Activated T-cell treated with anti-CD3 and anti-CD28 coated beads, Interleukin-2, amount 50 U/mL, for 4 hours (primary cell): ENCODE data around the gene GCN1. TPM values are rescaled to one million over a fixed set of nuclear protein-coding genes. Genes with fewer than 3 reads are reported as not detected.
A peak's percentile ranks its signal among the peaks of the same experiment; 100 is the strongest.

ENCODE experiments used
- ATAC-seq, 2 donors: fragments of 200-7000 bp; cut with Tn5 transposase; one replicate each; pipeline ENCODE4 v1.10.0; 2021
- DNase-seq: peaks from one replicate; pipeline ENCODE4 v3.0.0-alpha.2; 2020
- H3K27me3 Mint-ChIP-seq: one replicate; pipeline ENCODE4 v1.8.0; 2021; ENCODE audit warnings: low read depth, mixed read lengths
- H3K36me3 Mint-ChIP-seq: one replicate; pipeline ENCODE4 v1.8.0; 2022; ENCODE audit warnings: mixed read lengths; ENCODE audit not compliant: insufficient read depth
- H3K4me1 Mint-ChIP-seq: one replicate; pipeline ENCODE4 v1.8.0; 2021; ENCODE audit warnings: low read depth, mixed read lengths
- H3K4me3 Mint-ChIP-seq: one replicate; pipeline ENCODE4 v1.8.0; 2021; ENCODE audit warnings: mild to moderate bottlenecking, moderate library complexity, mixed read lengths
- H3K9me3 Mint-ChIP-seq: one replicate; pipeline ENCODE4 v1.8.0; 2021; ENCODE audit warnings: mixed read lengths
- total RNA-seq, 3 donors: library from RNA; stranded (reverse); gene quantifications; one replicate each; pipeline ENCODE4 v1.2.1, GENCODE V29; 2021

The GCN1 gene
- total RNA-seq, 3 donors from 2014 or later: 192 to 204 (median 200) TPM

DNA sequence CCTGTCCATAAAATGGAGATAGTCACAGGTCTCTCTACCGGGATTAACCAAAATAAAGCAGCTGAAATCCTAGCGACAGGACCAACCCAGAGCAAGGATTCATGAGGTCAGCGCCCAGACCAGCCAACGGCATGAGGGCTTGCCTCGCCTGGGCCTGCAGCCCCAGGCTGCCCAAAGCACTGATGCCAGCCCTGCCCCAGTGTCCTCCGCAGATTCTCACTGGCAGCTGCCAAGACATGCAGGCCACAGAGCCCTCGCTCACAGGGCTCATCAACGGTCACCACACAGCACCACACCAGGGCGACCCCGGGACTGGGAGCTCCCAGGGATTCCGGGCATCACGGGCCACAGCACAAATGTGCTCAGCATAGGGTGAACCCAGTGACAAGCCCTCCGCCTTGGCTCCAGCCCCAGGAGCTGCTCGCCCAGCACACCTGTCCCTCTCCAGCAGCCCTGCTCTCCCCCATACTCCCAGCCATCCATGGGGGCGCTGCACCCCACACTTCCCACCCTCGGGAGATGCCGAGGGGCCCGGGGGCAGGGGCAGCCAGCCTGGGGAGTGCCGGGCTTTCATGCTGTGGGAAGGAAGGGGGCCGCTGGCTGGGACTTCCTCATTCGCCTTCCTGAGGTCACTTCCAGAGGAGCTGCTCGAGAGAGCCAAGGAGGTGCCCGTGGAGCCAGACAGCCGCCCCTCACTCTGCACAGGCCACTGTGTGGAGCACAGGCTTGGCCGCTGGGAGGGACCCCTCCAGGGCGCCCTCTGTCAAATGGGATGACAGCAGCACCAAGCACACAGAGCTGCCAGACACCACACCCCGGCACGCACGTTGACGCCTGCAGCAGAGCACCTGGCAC is 92.1 kb downstream of the GCN1 start:
- peaks cover 14% of the 10 kb centered on the region for H3K36me3 Mint-ChIP-seq
- DNase-seq: no peak
- no peaks in the 10 kb centered on the region for H3K9me3 Mint-ChIP-seq
- no peak for ATAC-seq
- H3K4me1 Mint-ChIP-seq: peaks cover 25% of the 10 kb centered on the region
- no peak overlapping the region for H3K4me3 Mint-ChIP-seq
- H3K27me3 Mint-ChIP-seq: no peaks in the 10 kb centered on the region

DNA sequence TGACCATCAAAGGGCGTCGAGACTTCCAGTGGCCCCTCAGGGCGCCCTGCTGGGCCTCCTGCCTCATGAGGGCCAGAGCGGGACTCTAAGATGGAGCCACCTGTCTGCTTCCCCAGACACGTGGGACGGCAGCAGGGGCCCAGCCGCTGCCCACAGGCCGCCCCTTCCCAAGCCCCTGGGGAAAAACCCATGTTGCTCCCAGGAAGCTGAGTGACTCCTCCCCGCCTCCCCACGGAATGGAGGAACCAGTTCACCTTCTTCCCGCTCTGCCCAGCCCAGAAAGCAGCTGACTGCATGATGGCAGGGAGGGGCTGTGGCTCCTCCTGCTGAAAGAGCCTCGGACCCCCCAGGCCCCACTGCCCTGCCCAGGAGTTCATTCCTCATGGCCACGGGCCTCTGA is 92.9 kb downstream of the GCN1 start:
- peaks cover 14% of the 10 kb centered on the region for H3K36me3 Mint-ChIP-seq
- H3K4me3 Mint-ChIP-seq: peak overlapping the region; percentile 33
- H3K9me3 Mint-ChIP-seq: no peaks in the 10 kb centered on the region
- peaks cover 25% of the 10 kb centered on the region for H3K4me1 Mint-ChIP-seq
- DNase-seq: no peak
- ATAC-seq: no peak
- no peaks in the 10 kb centered on the region for H3K27me3 Mint-ChIP-seq

DNA sequence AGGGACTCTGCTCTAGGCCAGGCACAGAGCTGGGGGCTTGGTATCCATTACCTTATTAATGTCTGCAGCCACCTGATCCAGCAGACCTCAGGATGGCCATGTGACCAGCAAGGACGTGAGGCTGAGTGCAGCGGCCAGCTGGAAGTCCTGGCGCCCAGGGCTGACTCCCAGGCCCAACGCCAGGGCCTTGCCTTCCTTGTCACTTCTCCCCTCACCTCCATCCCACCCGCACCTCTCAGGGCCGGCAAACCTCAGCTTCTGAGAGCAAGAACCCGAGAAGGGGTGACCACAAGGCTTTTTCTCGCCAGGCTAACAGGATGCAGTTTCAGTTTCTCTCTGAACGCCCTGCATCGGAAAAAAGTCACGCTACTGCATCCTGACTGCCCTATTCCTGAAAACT is 93.3 kb downstream of the GCN1 start:
- H3K27me3 Mint-ChIP-seq: no peaks in the 10 kb centered on the region
- peaks cover 24% of the 10 kb centered on the region for H3K4me1 Mint-ChIP-seq
- ATAC-seq (peak in 1 of 2 donors; percentile 9), DNase-seq (no peak)
- no peaks in the 10 kb centered on the region for H3K9me3 Mint-ChIP-seq
- H3K36me3 Mint-ChIP-seq: peaks cover 14% of the 10 kb centered on the region
- peak overlapping the region; percentile 33 for H3K4me3 Mint-ChIP-seq

DNA sequence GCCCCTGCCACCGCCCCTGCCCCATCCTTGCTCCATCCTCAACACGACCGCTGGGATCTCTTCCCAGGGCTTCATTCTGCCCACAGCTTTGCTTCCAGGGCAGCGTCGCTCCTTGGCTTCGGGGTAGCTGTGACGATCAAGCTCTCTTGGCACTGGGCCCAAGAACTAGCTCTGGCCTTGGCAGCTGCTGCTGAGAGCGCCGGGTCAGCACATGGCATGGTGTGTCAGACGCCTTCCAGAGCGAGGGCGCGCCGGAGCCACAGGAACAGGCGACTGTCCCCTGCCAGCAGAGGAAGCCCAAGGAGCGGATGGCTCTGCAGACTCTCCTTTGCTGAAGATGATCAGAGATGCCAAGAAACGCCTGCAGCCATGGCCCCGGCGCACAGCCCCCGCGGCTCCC is 93.9 kb downstream of the GCN1 start:
- Mint-ChIP-seq H3K36me3 (peaks cover 14% of the 10 kb centered on the region), H3K27me3 (no peaks in the 10 kb centered on the region), H3K4me1 (peaks cover 22% of the 10 kb centered on the region), H3K4me3 (no peak overlapping the region), H3K9me3 (no peaks in the 10 kb centered on the region)
- DNase-seq: no peak
- ATAC-seq: no peak

DNA sequence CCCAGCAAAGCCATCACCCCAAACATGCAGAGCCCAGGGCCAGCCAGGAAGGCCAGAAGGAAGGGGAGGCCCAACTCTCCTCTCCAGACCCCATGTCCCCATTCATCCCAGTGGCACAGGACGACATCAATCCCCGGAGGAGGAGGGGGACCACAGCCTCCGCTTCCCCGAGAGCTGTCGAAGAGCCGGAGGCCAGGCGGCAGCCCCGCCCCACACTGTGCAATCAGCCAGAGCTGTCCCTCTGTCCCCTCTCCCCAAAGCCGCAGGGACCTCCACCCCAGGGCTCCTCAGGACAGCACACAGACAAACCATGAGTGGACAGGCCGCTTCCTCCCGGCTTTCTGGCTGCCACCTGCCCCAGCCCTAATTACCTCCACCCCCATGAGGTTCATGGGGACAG is 94.8 kb downstream of the GCN1 start:
- Mint-ChIP-seq H3K4me1 (peaks cover 22% of the 10 kb centered on the region), H3K4me3 (no peak overlapping the region), H3K27me3 (no peaks in the 10 kb centered on the region), H3K9me3 (no peaks in the 10 kb centered on the region), H3K36me3 (peaks cover 9% of the 10 kb centered on the region)
- DNase-seq (no peak), ATAC-seq (no peak)

DNA sequence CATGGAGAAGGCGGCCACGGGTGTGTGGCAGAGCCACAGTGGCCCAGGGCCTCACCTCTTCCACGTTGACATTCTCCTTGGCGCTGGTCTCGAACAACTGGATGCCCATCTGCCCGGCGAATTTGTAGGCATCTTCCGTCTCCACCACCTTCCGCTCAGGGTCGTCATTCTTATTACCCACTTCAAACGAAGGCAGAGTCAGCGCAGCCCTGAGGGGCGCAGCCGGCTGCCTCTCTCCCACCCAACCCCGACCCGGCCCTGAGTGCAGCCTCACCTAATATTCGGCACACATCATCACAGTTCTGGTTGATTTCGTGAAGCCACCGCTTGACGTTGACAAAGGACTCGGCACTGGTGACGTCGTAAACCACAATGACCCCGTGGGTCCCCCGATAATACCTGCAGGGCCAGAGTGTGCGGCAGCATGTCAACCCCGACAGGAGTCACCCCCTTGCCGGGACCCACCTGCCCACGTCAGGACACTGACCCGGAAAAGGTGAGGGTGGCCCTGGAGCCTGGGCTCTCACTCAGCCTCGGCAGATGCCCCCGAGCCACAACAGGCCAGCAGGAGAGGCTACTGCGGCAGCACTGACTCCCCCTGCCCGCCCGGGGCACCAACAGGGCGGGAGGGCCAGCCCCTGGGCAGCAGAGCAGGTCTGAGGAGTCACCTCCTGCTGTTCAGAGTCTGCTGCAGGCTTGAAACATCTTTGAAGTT is 95.6 kb downstream of the GCN1 start:
- H3K4me1 Mint-ChIP-seq: peaks cover 22% of the 10 kb centered on the region
- H3K9me3 Mint-ChIP-seq: no peaks in the 10 kb centered on the region
- H3K27me3 Mint-ChIP-seq: no peaks in the 10 kb centered on the region
- ATAC-seq (no peak), DNase-seq (no peak)
- H3K36me3 Mint-ChIP-seq: peaks cover 7% of the 10 kb centered on the region
- H3K4me3 Mint-ChIP-seq: no peak overlapping the region

DNA sequence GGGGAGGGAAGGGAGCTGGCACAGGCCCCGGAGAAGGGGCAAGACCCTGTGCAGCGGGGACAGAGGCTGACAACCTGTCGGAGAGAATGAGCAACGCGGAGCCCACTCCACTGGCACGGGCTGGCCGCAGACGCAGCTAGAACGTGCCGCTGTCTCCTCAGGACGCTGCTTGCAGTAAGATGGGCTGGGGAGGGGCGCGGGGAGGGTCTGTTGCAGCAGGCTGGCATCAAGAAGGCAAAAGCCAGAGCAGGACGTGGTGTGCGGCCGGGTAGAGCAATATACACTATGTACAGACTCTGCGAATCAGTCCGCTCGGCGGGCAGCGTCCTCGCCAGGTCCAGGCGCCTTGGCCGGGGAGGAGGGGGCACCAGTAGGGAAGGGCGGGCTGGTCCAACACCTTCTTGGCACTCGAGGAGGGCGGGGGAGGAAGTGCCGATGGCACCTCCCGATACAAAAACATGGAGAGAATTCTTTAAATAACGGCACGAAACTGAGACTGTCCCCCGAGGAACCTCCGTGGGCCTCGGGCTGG is 97.8 kb downstream of the GCN1 start:
- Mint-ChIP-seq H3K4me1 (peaks cover 14% of the 10 kb centered on the region), H3K27me3 (no peaks in the 10 kb centered on the region), H3K36me3 (peaks cover 8% of the 10 kb centered on the region), H3K4me3 (no peak overlapping the region), H3K9me3 (no peaks in the 10 kb centered on the region)
- DNase-seq (no peak), ATAC-seq (no peak)

DNA sequence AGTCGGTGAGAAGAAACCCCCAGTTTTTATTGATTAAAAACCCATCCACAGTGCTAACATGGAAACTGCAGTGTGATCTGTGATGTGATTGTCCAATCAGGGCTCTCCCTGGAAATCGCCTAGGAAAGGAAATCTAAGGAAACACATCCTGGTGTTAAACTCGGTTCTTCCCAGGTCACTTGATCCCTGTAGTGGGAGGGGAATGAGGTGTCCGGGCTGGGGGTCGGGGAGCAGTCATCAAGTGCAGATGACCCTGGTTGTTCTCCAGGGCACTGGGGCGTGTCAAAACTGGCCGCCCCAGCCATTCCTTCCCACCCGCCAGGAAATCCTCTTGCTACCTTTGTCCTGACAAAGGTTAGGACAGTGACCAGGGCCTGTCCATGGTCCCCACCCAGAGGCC is 98.8 kb downstream of the GCN1 start:
- Mint-ChIP-seq H3K4me3 (no peak overlapping the region), H3K36me3 (peaks cover 16% of the 10 kb centered on the region), H3K27me3 (no peaks in the 10 kb centered on the region), H3K9me3 (no peaks in the 10 kb centered on the region), H3K4me1 (peaks cover 8% of the 10 kb centered on the region)
- ATAC-seq: no peak
- no peak for DNase-seq

DNA sequence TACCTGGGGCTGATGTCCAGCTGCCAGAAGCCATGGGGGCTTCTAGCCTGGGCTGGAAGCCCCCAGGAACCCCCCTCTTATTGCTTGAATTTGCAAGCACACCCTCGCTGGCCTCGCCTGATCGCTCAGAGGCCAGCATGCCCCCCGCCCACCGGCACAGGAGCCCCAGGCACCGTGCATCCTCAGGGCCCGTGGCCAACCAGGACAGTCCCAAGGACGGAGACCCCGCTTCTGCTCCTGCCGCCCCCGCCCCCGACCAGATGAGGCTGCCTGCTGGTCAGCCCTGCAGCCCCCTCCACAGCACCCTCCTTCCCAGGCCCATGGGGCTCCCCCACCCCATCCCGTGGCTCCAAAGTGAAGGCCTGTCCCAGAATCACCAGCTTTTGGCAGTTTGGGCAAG is 99.2 kb downstream of the GCN1 start:
- Mint-ChIP-seq H3K9me3 (no peaks in the 10 kb centered on the region), H3K4me1 (peaks cover 8% of the 10 kb centered on the region), H3K36me3 (peaks cover 14% of the 10 kb centered on the region), H3K27me3 (no peaks in the 10 kb centered on the region), H3K4me3 (no peak overlapping the region)
- DNase-seq: no peak
- no peak for ATAC-seq

DNA sequence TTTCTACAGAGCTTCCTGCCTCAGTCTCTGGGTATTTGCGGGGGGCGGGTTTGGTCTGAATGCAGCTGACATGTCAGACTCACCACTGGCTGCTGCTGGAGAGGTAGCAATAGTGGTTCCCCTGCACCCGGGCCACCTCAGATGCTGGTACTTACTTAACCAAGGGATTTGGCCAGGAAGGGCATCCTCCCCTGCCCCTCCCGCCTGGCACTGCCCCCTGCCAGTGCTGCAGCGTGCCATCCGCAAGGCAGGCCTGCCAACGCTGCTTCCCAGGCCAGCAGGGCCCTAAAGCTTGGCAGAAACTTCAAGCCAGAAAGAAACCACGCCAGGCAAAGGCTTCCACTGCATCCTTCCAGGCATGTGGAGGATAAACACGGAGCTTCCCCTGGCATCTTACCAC is 100.0 kb downstream of the GCN1 start:
- no peak overlapping the region for H3K4me3 Mint-ChIP-seq
- no peak for DNase-seq
- H3K9me3 Mint-ChIP-seq: no peaks in the 10 kb centered on the region
- H3K36me3 Mint-ChIP-seq: peaks cover 18% of the 10 kb centered on the region
- H3K27me3 Mint-ChIP-seq: no peaks in the 10 kb centered on the region
- ATAC-seq: no peak
- H3K4me1 Mint-ChIP-seq: peaks cover 3% of the 10 kb centered on the region

DNA sequence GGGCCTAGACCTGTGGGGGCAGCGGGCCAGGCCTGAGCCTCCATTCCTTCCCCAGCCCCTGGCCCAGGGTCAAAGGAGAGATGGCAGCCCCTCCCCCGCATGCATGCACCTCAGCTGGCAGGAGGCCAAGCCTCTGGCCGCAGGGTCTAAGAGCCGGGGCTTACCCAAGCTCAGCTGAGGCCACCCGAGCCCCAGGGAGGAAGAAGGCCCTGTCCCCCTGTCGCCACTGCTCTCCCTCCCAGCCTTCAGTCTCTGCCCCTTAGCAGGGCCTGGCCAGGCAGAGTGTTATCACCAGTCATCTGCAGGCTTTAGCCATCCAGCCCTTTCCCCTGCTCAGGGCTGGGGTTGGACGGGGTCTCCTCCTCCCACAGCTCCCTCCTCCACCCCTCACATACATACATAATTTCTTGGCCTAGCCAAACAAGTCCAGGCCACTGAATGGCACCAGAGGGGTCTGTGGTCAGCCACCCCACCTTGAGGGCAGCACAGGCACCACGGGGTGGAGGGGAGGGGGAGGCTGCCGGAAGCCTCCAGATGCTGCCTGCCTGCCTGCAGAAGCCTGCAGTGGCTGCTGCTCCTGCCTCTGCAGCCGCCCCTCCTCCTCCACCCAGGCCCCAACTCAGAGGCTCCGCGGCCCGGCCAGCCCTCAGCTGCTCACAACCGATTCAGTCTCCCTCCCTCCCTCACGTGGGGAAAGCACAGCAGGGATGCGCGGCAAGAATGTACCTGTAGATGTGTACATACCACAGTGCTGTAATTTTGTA is 100.7 kb downstream of the GCN1 start:
- peak in 1 of 2 donors; percentile 23 for ATAC-seq
- Mint-ChIP-seq H3K36me3 (peaks cover 20% of the 10 kb centered on the region), H3K4me3 (no peak overlapping the region), H3K9me3 (no peaks in the 10 kb centered on the region), H3K4me1 (peaks cover 1% of the 10 kb centered on the region), H3K27me3 (no peaks in the 10 kb centered on the region)
- no peak for DNase-seq

DNA sequence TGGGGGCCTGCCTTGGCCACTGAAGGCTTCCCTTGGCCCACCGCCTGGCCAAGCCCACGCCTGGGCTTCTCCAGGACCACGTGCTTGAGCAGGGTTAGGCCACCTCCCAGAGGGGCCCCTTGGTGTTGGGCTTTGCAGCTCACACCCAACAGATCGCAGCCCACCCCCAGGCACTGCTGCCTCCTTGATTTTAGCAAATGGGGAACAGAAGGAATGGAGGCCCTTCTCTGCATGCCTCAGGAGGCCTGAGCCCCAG is 101.3 kb downstream of the GCN1 start:
- H3K36me3 Mint-ChIP-seq: peaks cover 20% of the 10 kb centered on the region
- ATAC-seq (no peak), DNase-seq (no peak)
- H3K4me3 Mint-ChIP-seq: no peak overlapping the region
- no peaks in the 10 kb centered on the region for H3K27me3 Mint-ChIP-seq
- H3K4me1 Mint-ChIP-seq: peaks cover 1% of the 10 kb centered on the region
- H3K9me3 Mint-ChIP-seq: no peaks in the 10 kb centered on the region

DNA sequence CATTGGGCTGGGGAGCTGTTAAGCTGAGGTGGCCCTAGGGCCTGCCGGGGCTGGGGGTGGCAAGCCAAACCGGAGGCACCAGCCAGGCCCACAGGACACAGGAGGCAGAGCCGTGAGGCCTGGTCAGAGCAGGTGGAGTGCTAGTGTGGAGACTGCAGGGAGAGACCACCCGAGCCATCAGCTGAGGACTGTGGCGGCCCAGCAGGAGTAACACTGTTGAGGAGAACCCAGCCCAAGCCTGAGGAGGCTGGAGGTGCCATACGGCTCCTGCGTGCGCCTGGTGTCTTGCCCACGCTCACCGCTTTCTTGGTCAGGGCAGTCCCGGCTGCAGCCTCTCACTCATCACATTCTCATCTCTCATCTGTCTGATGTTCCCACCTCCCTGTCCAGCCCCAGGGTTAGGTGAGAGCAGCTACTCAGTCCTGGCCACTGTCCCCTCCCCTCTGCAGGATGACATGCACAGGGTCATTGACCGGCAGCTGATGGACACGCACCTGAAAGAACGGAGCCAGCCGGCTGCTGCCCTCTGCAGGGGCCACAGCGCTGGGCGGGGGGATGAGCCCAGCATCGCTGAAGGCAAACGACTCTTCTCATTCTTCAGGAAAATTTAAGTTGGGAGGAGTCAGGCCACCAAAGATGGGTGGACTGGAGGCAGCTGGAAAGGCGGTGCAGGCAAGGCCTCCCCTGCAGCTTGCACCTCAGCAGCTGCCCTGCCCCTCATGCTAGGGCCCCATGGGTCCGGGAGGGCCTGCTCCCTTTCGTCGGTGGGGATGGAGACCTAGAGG is 101.8 kb downstream of the GCN1 start:
- no peak overlapping the region for H3K4me3 Mint-ChIP-seq
- ATAC-seq (no peak), DNase-seq (no peak)
- H3K36me3 Mint-ChIP-seq: peaks cover 20% of the 10 kb centered on the region
- peaks cover 1% of the 10 kb centered on the region for H3K4me1 Mint-ChIP-seq
- no peaks in the 10 kb centered on the region for H3K9me3 Mint-ChIP-seq
- H3K27me3 Mint-ChIP-seq: no peaks in the 10 kb centered on the region
